K562 (cell line): ENCODE data around the gene ITK. TPM values are rescaled to one million over a fixed set of nuclear protein-coding genes. Genes with fewer than 3 reads are reported as not detected.

Source experiments
- ATAC-seq: fragments of 200-7000 bp; cut with Tn5 transposase; 3 replicates; pipeline ENCODE4 v1.9.1; 2020; ENCODE audit warnings: moderate library complexity
- BruUV-seq: library from RNA; stranded (reverse); fragments of 400-500 nt; replicated peaks from 2 replicates; lab custom pipeline; 2021; lab: Mats Ljungman, UMichigan
- CTCF ChIA-PET: fragments of 300-600 bp; formaldehyde crosslinking; extraction: SDS; loops from one replicate; lab custom pipeline; 2021; ENCODE audit warnings: low intra/inter-chr PET ratio; lab: Yijun Ruan, JAX
- POLR2A ChIA-PET: fragments of 300-600, 350-650 bp; sonication (Branson Sonifier 250); formaldehyde crosslinking; extraction: SDS; loops from one replicate; lab custom pipeline; 2021; ENCODE audit warnings: antibody characterized with exemption, inconsistent platforms; lab: Yijun Ruan, JAX
- DNase-seq, 4 experiments: peaks; one replicate each; pipeline versions ENCODE4 v3.0.0 to v3.0.0-alpha.2; 2011 to 2018; ENCODE audit warnings: low spot score in 3 of 4, mixed read lengths in 3 of 4; ENCODE audit errors: extremely low read depth in 1 of 4
- FAIRE-seq: peaks from 2 replicates; lab custom pipeline; 2011; peaks lifted over from hg19 to GRCh38; lab: Jason Lieb, UNC
- H2AFZ ChIP-seq: 2 replicates; pipeline ENCODE4 v1.6.0; 2011; ENCODE audit warnings: low read depth, low read length, control low read depth, inconsistent platforms
- H3K27ac ChIP-seq: fragments of 200-600 bp; 3 replicates; pipeline ENCODE4 v1.8.0; 2011; ENCODE audit warnings: low read depth, mild to moderate bottlenecking, control low read depth, inconsistent platforms, low read length, moderate library complexity, mixed read lengths; ENCODE audit errors: extremely low read depth
- H3K27me3 ChIP-seq, 2 experiments: fragments of 300-600 bp in 1 of 2; 2 replicates in 1 of 2; 3 replicates in 1 of 2; pipeline versions ENCODE4 v1.6.0 to v1.8.0; 2011; ENCODE audit warnings: inconsistent platforms in 2 of 2, low read length in 2 of 2, mild to moderate bottlenecking in 1 of 2, mixed read lengths in 1 of 2, moderate library complexity in 1 of 2; ENCODE audit not compliant: control insufficient read depth in 2 of 2, insufficient read depth in 2 of 2
- H3K36me3 ChIP-seq: fragments of 300-600 bp; 3 replicates; pipeline ENCODE4 v1.8.0; 2011; ENCODE audit warnings: mild to moderate bottlenecking, low read length, inconsistent platforms; ENCODE audit not compliant: control insufficient read depth, insufficient read depth
- H3K4me1 ChIP-seq, 2 experiments: fragments of 200-600 bp in 1 of 2; replicated peaks in 1 of 2; 2 replicates in 1 of 2; 3 replicates in 1 of 2; pipeline versions ENCODE4 v1.5.1 to v1.8.0; 2011; ENCODE audit warnings: inconsistent platforms in 2 of 2, low read length in 2 of 2, mild to moderate bottlenecking in 1 of 2, mixed read lengths in 1 of 2, moderate library complexity in 1 of 2; ENCODE audit not compliant: control insufficient read depth in 2 of 2, insufficient read depth in 2 of 2
- H3K4me2 ChIP-seq: 2 replicates; pipeline ENCODE4 v1.6.1; 2011; ENCODE audit warnings: low read length, control low read depth, inconsistent platforms, mixed read lengths; ENCODE audit not compliant: insufficient read depth
- H3K4me3 ChIP-seq: fragments of 200-600 bp; sonication (generic), shearing (Covaris generic); 2 replicates; pipeline ENCODE4 v1.5.1; 2016; ENCODE audit warnings: control low read depth, inconsistent platforms
- H3K79me2 ChIP-seq: fragments of 200-600 bp; 3 replicates; pipeline ENCODE4 v1.8.0; 2011; ENCODE audit warnings: low read length, inconsistent platforms; ENCODE audit not compliant: control insufficient read depth, insufficient read depth
- H3K9ac ChIP-seq, 2 experiments: 2 replicates each; pipeline versions ENCODE4 v1.6.0 to v1.6.1; 2011; ENCODE audit warnings: low read depth in 2 of 2, low read length in 2 of 2, control low read depth in 1 of 2, inconsistent platforms in 1 of 2, mild to moderate bottlenecking in 1 of 2, mixed read lengths in 1 of 2; ENCODE audit not compliant: insufficient read depth in 1 of 2
- H3K9me1 ChIP-seq: one replicate; pipeline ENCODE4 v1.6.0; 2011; ENCODE audit warnings: inconsistent platforms, mild to moderate bottlenecking, low read length, moderate library complexity; ENCODE audit not compliant: control insufficient read depth, insufficient read depth
- H3K9me3 ChIP-seq: replicated peaks from 2 replicates; pipeline ENCODE4 v1.5.1; 2011; ENCODE audit warnings: low read depth, low read length, inconsistent platforms; ENCODE audit not compliant: control insufficient read depth, insufficient read depth
- H4K20me1 ChIP-seq: replicated peaks from 2 replicates; pipeline ENCODE4 v1.6.1; 2011; ENCODE audit warnings: low read length, inconsistent platforms, mixed read lengths; ENCODE audit not compliant: control insufficient read depth, insufficient read depth
- FIP1L1 ChIP-seq: fragments of 200-400 bp; formaldehyde crosslinking; IDR thresholded peaks from 2 replicates; pipeline ENCODE4 v1.6.1; 2018; ENCODE audit warnings: mild to moderate bottlenecking, low read depth, low read length; ENCODE audit not compliant: poor library complexity, severe bottlenecking
- HDAC6 ChIP-seq: IDR thresholded peaks from 2 replicates; pipeline ENCODE4 v1.6.1; 2012; ENCODE audit warnings: low read depth, mild to moderate bottlenecking, control low read depth, inconsistent platforms, low read length, moderate library complexity
- MYNN ChIP-seq, 2 experiments: sonication (generic); formaldehyde crosslinking in 1 of 2; IDR thresholded peaks; 2 replicates each; pipeline versions ENCODE4 v1.5.0 to v1.6.1; 2016 to 2020; ENCODE audit warnings: antibody characterized with exemption in 1 of 2, missing genetic modification reagents in 1 of 2
- PCBP1 ChIP-seq: fragments of 200-400 bp; formaldehyde crosslinking; IDR thresholded peaks from 2 replicates; pipeline ENCODE4 v1.6.1; 2018; ENCODE audit warnings: mild to moderate bottlenecking, low read depth, low read length; ENCODE audit not compliant: poor library complexity, severe bottlenecking
- TFAP4 ChIP-seq: sonication (generic); formaldehyde crosslinking; IDR thresholded peaks from 2 replicates; pipeline ENCODE4 v1.8.0; 2022; ENCODE audit warnings: missing genetic modification reagents, mild to moderate bottlenecking, moderate library complexity, borderline replicate concordance
- ZFP36 ChIP-seq: fragments of 150-350 bp; IDR thresholded peaks from 2 replicates; pipeline ENCODE4 v1.6.1; 2018; ENCODE audit warnings: low read length, low read depth; ENCODE audit not compliant: partially characterized antibody
- ZNF184 ChIP-seq: sonication (generic); formaldehyde crosslinking; IDR thresholded peaks from 2 replicates; pipeline ENCODE4 v1.5.0; 2020; ENCODE audit warnings: missing genetic modification reagents
- ZNF609 ChIP-seq: sonication (generic); formaldehyde crosslinking; IDR thresholded peaks from 2 replicates; pipeline ENCODE4 v1.8.1; 2023; ENCODE audit warnings: missing genetic modification reagents, mild to moderate bottlenecking, borderline replicate concordance
- ZNF780A ChIP-seq: fragments of 250-450 bp; sonication (Bioruptor Pico); IDR thresholded peaks from 2 replicates; pipeline ENCODE4 v1.5.0; 2021; ENCODE audit warnings: mild to moderate bottlenecking
- WGBS: fragments of 100-300 bp; shearing (Covaris generic); methylation state at CpG from one replicate; pipeline ENCODE4 v1.1.6; 2016; ENCODE audit warnings: low coverage, mixed read lengths; ENCODE audit not compliant: insufficient coverage; ENCODE audit errors: missing lambda C conversion rate; 5-methylcytosine and 5-hydroxymethylcytosine counted together
- in situ Hi-C: fragments of 300-500 bp; cut with MboI; formaldehyde crosslinking; loops from 4 replicates; pipeline ENCODE4 v1.15.0; 2018; ENCODE audit warnings: inconsistent platforms, mixed read lengths
- intact Hi-C: fragments of 100-400 bp; cut with micrococcal nuclease; formaldehyde crosslinking; loops from 2 replicates; pipeline ENCODE4 v1.14.2; 2022
- polyA plus RNA-seq, 8 experiments: library from polyadenylated mRNA; depleted of rRNA in 4 of 8; stranded (reverse) in 5 of 8; unstranded in 3 of 8; fragments of >200 nt; fragmentation: Nextera tagmentation in 2 of 8; fragmentation: Illumina TruSeq in 1 of 8; extraction: Ambion mirVana in 2 of 8; extraction: Trizol in 1 of 8; gene quantifications; 2 replicates each; pipeline versions ENCODE4 v1.2.1 to v1.2.3, GENCODE V29; 2011 to 2014; ENCODE audit warnings: inconsistent platforms in 1 of 8, missing spikeins in 1 of 8
- total RNA-seq, 7 experiments: library from RNA; depleted of rRNA in 6 of 7; stranded (reverse); fragments of >200 nt in 6 of 7; fragmentation: Illumina TruSeq in 2 of 7; extraction: Trizol in 2 of 7; gene quantifications; 2 replicates each; pipeline versions ENCODE4 v1.2.1 to v1.2.3, GENCODE V29; 2011 to 2021; ENCODE audit warnings: low replicate concordance in 1 of 7
- TF ChIP-seq, protein P1 (sequence below): fragments of 450-650 bp; IDR thresholded peaks from 2 replicates; pipeline ENCODE4 v1.7.1; 2018; ENCODE audit warnings: mild to moderate bottlenecking, low read depth; ENCODE audit not compliant: partially characterized antibody

Gene ITK
- total and polyA plus RNA-seq, 9 of the 15 experiments (the other 6 are each of a cell fraction or from before 2014, with no cell fraction given) = 0.04 to 0.75 TPM; not detected in 7

GRCh38 chr5:157290981-157291711 lies 110.5 kb downstream of the ITK start (continued):
- TF ChIP-seq, protein P1, sequence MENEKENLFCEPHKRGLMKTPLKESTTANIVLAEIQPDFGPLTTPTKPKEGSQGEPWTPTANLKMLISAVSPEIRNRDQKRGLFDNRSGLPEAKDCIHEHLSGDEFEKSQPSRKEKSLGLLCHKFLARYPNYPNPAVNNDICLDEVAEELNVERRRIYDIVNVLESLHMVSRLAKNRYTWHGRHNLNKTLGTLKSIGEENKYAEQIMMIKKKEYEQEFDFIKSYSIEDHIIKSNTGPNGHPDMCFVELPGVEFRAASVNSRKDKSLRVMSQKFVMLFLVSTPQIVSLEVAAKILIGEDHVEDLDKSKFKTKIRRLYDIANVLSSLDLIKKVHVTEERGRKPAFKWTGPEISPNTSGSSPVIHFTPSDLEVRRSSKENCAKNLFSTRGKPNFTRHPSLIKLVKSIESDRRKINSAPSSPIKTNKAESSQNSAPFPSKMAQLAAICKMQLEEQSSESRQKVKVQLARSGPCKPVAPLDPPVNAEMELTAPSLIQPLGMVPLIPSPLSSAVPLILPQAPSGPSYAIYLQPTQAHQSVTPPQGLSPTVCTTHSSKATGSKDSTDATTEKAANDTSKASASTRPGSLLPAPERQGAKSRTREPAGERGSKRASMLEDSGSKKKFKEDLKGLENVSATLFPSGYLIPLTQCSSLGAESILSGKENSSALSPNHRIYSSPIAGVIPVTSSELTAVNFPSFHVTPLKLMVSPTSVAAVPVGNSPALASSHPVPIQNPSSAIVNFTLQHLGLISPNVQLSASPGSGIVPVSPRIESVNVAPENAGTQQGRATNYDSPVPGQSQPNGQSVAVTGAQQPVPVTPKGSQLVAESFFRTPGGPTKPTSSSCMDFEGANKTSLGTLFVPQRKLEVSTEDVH = no peak

DNA sequence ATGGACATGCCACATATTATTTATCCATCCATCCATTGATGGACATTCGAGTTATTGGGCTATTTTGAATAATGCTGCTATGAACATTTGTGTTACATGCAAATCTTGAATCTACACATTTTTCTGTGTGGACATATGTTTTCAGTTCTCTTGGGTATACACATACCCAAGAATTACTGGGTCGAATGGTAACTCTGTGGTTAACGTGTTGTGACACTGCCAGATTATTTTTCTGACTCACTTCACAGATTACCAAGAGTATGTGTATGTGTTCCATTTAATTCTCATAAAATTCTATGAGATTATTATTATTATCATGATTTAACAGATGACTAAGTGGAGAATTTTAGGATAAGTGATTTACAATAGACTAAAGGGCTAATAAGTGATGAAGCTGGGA lies 112.0 kb downstream of the ITK start:
- no peak overlapping the region for H3K4me3 ChIP-seq
- no TSS peak for BruUV-seq
- ChIA-PET CTCF (no interaction called here), POLR2A (no interaction called here)
- no peaks in the 10 kb centered on the region for H3K9me3 ChIP-seq
- no peaks in the 10 kb centered on the region for H3K36me3 ChIP-seq
- no peaks in the 10 kb centered on the region; a peak in 1 of 5 replicates for H3K4me1 ChIP-seq
- H3K27ac ChIP-seq = no peak overlapping the region
- no peak overlapping the region for H3K4me2 ChIP-seq
- no peak overlapping the region for H3K9ac ChIP-seq
- no peak overlapping the region for H2AFZ ChIP-seq
- H3K9me1 ChIP-seq = no peaks in the 10 kb centered on the region
- DNase-seq = no peak
- no peak for FAIRE-seq
- WGBS = 15% methylated on average over 3 of the region's 3 CpGs
- peaks cover 0 to 17% of the 10 kb centered on the region in 2 experiments; a peak in 2 of 5 replicates for H3K27me3 ChIP-seq
- ATAC-seq = no peak
- no peaks in the 10 kb centered on the region for H4K20me1 ChIP-seq
- no peaks in the 10 kb centered on the region for H3K79me2 ChIP-seq
- intact Hi-C loops = no loop called here
- in situ Hi-C loops = no loop called here
- TF ChIP-seq TFAP4 (CRISPR knock-in tag) = no peak
- no peak for TF ChIP-seq ZNF609 (CRISPR knock-in tag)
- no peak for TF ChIP-seq PCBP1
- no peak for TF ChIP-seq ZNF780A (CRISPR knock-in tag)
- TF ChIP-seq MYNN (IDR thresholded peaks at IDR 0.05) = no peak
- TF ChIP-seq MYNN (CRISPR knock-in tag; IDR thresholded peaks at IDR 0.05) = no peak
- TF ChIP-seq HDAC6 = no peak
- TF ChIP-seq FIP1L1 = no peak
- no peak for TF ChIP-seq ZNF184
- no peak for TF ChIP-seq ZFP36
